Epithelial cell of proximal tubule (primary cell): ENCODE results near the gene MLLT1. TPM values are rescaled to one million over a fixed set of nuclear protein-coding genes. Genes with fewer than 3 reads are reported as not detected.

ENCODE experiments used
- DNase-seq: peaks from one replicate; pipeline ENCODE4 v3.0.0-alpha.2; 2011; ENCODE audit warnings: low read depth
- H3K4me3 ChIP-seq: 2 replicates; pipeline ENCODE4 v1.5.1; 2011; ENCODE audit warnings: low read depth, mild to moderate bottlenecking, low read length
- total RNA-seq: library from RNA; depleted of rRNA; stranded (reverse); fragments of >200 nt; gene quantifications from 2 replicates; pipeline ENCODE4 v1.2.3, GENCODE V29; 2015
- TF ChIP-seq, protein P1 (sequence below): conservative IDR thresholded peaks from 2 replicates; pipeline ENCODE4 v1.5.1; 2012; ENCODE audit warnings: low read depth, mild to moderate bottlenecking, low read length

Gene MLLT1
- total RNA-seq, 1 donor from 2014 or later, result 15.2 TPM

DNA sequence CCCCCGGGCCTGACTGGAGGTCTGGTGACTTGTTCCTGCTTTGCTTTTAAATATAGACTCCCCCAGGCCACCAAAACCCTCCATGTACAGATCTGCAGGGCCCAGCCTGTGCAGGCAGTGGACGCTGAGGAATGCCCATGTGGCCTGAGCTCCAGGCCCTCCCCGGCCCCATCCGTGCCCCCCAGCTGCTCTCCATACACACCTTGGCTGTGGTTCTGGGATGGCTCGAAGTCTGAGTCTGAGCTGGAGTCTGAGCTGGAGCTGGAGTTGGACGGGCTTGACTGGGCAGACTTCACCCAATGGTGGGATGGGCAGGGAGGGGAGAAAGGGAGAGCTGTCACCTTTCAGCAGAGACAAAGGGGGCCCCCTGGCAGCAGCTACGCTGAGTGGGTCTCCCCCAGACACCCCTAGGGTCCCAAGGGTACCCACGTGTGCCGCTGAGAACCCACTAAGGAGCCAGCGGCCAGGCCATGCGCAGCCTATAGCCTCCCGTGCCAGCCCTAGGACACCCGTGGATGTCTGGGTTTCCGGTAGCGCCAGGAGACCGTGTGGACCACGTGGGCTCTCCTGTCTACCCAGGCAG, 61.9 kb downstream of the MLLT1 start:
- TF ChIP-seq, protein P1, sequence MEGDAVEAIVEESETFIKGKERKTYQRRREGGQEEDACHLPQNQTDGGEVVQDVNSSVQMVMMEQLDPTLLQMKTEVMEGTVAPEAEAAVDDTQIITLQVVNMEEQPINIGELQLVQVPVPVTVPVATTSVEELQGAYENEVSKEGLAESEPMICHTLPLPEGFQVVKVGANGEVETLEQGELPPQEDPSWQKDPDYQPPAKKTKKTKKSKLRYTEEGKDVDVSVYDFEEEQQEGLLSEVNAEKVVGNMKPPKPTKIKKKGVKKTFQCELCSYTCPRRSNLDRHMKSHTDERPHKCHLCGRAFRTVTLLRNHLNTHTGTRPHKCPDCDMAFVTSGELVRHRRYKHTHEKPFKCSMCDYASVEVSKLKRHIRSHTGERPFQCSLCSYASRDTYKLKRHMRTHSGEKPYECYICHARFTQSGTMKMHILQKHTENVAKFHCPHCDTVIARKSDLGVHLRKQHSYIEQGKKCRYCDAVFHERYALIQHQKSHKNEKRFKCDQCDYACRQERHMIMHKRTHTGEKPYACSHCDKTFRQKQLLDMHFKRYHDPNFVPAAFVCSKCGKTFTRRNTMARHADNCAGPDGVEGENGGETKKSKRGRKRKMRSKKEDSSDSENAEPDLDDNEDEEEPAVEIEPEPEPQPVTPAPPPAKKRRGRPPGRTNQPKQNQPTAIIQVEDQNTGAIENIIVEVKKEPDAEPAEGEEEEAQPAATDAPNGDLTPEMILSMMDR, result no peak
- no peak for DNase-seq
- H3K4me3 ChIP-seq, result no peak overlapping the region

DNA sequence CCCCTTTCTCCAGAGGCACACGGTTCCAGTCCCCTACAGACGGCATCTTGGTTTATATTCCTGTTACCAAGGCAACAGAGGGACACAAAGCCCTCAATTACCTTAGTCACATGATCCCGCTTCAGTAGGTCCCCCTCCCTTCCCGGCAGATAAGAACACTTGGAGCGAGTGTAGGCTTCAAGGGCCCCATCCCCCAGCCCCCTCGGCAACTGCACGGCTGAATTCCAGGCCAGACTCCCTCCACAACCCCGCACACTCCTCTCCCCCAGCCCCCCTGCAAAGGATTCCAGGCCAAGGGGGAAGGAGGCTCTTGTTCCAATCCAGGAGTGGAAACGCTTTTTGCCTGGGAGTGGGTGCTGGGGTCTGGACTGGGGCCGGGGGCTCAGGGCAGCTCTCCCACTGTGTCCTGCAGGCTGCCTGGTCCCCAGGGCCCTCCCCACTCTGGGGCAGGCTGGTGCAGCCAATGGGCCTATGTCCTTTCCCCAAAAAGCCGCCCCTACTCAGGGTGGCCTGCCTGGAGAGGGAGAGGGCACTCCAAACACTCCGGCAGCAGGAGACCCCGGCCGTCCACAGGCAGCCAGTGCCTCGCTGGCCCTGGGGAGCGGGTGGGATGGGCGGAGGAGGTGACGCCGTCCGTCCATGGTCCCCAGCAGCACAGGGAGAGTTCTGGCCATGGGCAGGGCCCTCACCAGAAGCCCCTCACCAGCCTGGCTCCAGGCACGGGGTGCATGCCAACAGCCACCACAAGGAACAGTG, 62.6 kb downstream of the MLLT1 start:
- TF ChIP-seq, protein P1, result no peak
- H3K4me3 ChIP-seq, result no peak overlapping the region
- no peak for DNase-seq

DNA sequence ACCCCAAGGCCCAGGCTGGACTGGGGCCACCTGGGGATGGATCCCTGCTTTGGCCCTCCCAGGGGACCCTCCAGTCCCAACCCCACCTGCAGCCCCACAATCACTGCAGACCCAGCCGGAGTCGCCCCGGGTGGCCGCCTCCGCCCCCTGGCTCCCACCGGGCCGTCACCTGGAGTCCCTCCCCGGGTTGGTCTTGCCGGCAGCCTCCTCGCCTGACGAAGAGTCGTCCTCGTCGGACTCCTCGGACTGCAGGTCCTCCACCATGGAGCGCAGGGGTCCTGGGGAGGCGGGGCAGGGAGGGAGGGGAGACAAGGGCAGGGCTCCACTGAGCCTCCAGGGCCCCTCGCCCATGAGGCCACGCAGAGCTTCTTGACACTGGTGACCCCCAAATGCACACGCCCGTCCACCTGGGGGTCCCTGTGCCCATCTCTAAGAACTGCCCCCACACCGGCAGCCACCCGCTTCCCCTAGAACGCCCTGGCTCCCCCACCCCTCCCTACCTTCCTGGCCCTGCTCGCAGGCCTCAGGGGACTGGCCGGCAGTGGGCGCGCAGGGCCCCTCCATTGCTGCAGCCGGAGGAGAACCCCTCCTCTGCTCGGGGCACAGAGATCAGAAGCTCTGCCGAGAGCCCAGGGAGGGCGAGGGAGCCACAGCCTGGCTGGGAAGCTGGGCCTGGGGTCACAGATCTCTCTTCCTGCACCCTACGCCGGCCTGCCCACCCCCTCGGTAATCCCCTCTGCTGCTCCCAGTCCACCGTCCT, 63.4 kb downstream of the MLLT1 start:
- TF ChIP-seq, protein P1, result no peak
- H3K4me3 ChIP-seq, result no peak overlapping the region
- no peak for DNase-seq

DNA sequence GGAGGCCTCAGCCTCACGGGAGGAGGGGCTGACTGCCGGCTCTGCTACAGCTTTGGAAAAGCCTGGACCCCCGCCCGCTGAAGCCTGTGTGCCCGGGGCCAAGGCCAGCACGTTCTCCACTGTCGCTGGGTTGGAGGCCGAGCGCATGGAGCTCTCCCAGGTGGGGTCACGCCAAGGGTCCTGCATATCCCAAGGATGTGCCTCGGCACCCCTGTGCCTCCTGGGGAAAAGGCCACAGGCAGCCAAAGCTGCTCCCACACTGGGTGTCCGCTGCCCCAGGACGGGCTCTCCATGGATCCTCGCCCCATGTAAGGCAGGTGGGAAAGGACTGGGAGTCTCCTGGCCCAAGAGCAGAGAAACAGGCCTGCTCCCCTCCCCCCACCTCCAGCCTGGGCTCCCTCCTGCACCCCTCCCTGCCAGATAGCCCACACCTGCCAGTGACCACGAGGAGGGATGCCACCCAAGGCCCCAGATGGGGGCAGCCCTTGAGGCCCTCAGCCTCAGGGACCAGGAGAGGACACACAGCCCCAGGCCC, 64.0 kb downstream of the MLLT1 start:
- H3K4me3 ChIP-seq, result no peak overlapping the region
- TF ChIP-seq, protein P1, result no peak
- DNase-seq, result no peak

DNA sequence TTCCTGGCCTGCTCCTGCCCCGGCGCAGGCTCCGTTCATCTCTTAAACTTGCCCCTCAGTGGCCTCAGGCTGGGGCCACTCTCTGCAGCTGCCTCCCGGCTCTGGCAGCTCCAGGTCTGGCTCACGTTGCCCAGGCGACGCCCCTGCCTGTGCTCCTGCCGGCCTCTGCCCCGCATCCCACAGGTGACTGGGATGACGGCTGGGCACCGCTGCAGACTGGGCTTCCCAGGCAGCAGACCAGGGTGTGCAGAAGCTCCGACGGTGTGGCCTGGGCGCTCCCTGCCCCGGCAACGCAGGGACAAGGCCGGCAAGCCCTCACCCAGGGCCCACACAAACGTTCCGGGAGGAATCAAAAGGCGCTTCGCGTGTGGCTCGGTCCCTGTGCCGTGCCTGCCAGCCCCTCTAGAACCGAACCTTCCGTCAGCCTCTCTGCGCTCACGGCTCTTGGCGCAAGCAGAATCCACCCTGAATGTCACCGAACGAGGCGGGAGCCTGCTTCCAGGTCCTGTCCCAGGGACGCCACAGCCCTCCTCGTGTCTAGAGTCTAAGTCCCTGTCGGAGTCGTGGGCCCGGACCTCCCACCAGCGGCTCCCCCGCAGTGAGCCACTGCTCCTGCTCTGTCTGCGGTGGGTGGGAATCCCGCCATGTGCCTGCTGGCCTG, 64.8 kb downstream of the MLLT1 start:
- H3K4me3 ChIP-seq, result no peak overlapping the region
- TF ChIP-seq, protein P1, result no peak
- DNase-seq, result no peak

DNA sequence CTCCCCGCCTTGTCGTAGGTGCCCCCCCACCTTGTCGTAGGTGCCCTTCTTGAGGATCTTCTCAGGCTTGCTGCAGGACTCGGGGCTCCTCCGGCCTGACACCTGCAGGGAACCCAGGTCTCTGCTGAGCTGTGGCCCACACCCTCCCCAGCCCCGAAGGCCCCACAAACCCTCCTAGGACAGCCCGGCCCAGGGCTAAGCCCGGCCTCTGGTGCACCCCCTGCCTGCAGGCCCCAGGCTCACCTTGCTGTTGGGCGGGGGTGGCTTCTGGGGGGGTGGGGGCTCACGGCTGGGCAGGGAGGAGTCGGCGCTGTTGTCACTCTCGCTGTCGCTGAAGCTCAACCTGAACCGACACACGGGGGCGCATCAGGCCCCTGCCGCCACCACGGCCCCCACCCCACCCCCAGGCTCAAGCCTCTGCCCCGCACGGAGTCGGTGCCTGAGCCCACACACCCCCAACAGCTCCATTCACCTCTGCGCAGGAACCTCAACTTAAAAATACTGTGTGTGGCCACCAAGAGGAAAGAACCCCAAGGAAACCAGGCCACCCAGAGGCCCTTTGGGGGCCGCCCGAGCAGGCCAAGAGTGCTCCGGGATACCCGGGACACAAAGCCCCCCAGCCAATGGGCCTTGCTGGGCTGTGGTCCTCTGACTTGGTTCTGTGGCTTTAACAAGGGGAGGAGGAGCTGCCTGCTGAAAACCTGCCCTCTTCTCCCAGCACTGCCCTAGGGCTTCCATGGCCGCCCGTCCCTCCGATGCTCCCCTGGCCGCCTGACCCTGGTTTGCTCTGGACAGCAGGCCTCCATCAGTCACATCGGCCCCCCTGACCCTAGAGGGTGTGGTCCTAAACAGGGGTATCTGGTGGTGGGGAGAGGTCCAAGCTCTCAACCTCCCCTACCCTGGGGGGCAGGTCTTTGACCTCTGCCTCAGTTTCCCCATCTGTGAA, 65.8 kb downstream of the MLLT1 start:
- no peak for DNase-seq
- TF ChIP-seq, protein P1, result no peak
- H3K4me3 ChIP-seq, result no peak overlapping the region
